SK-N-MC (cell line): ENCODE measurements around the gene TGFA.

Source experiments
- DNase-seq: peaks from one replicate; pipeline ENCODE4 v3.0.0-alpha.2; 2011; ENCODE audit warnings: low read depth, low spot score
- H3K27ac ChIP-seq: fragments of 200-600 bp; sonication (generic); 2 replicates; pipeline ENCODE4 v1.5.1; 2016; ENCODE audit warnings: mixed run types
- H3K36me3 ChIP-seq: fragments of 200-600 bp; sonication (generic); 2 replicates; pipeline ENCODE4 v1.6.1; 2017; ENCODE audit warnings: antibody characterized with exemption, low read length, mixed read lengths; ENCODE audit not compliant: insufficient read depth
- H3K4me3 ChIP-seq: fragments of 200-600 bp; sonication (generic); 2 replicates; pipeline ENCODE4 v1.5.1; 2016
- H3K9ac ChIP-seq: fragments of 200-600 bp; sonication (generic); 2 replicates; pipeline ENCODE4 v1.8.0; 2017; ENCODE audit warnings: mixed run types, mixed read lengths; ENCODE audit not compliant: insufficient read length
- H3K9me3 ChIP-seq: fragments of 200-600 bp; sonication (generic); 2 replicates; pipeline ENCODE4 v1.6.1; 2017; ENCODE audit warnings: low read depth, mild to moderate bottlenecking, antibody characterized with exemption, low read length, moderate library complexity, mixed read lengths
- EZH2 ChIP-seq: fragments of 200-600 bp; sonication (generic); IDR thresholded peaks from one replicate; pipeline ENCODE4 v1.6.1; 2017; ENCODE audit warnings: antibody characterized with exemption
- FOXP2 ChIP-seq: optimal IDR thresholded peaks from 2 replicates; pipeline ENCODE3; 2011; ENCODE audit warnings: mild to moderate bottlenecking, moderate library complexity; ENCODE audit not compliant: insufficient read depth; ENCODE audit errors: extremely low read length, control extremely low read depth
- POLR2AphosphoS5 ChIP-seq: IDR thresholded peaks from 2 replicates; pipeline ENCODE4 v1.6.1; 2012; ENCODE audit warnings: mild to moderate bottlenecking, low read depth, low read length, borderline replicate concordance

Gene TGFA

GRCh38 chr2:70400539-70400938, 153.1 kb downstream of the TGFA start:
- Histone ChIP-seq H3K36me3 (no peaks in the 10 kb centered on the region), H3K9me3 (no peaks in the 10 kb centered on the region), H3K27ac (no peak overlapping the region), H3K4me3 (no peak overlapping the region), H3K9ac (no peak overlapping the region)
- TF ChIP-seq POLR2AphosphoS5 (no peak), FOXP2 (no peak), EZH2 (no peak)
- DNase-seq, result no peak

DNA sequence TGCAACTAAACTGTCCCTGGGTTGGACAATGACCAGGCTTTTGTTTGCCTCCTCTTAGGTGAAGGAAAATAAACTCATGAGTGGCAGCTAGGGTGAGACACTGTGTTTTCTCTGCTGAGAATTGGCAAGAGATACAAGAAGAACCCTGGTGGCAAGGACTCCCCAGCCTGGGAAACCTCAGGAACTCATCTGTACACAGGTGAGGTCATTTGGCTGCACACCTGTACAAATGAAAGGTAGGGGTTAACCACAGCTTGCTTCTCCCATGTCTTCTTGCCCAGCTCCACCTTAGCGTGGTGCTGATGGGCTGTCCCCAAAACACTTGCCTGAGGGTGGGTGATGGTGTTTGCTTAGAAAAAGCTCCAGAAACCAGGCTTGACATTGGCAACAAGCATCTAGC, 154.6 kb downstream of the TGFA start:
- no peaks in the 10 kb centered on the region for H3K9me3 ChIP-seq
- no peak for DNase-seq
- no peak overlapping the region for H3K27ac ChIP-seq
- H3K36me3 ChIP-seq, result no peaks in the 10 kb centered on the region
- TF ChIP-seq EZH2 (no peak), POLR2AphosphoS5 (no peak), FOXP2 (no peak)
- no peak overlapping the region for H3K9ac ChIP-seq
- no peak overlapping the region for H3K4me3 ChIP-seq
